Small intestine (tissue), 7 donors: ENCODE results near the gene SGSM2. TPM values are rescaled to one million over a fixed set of nuclear protein-coding genes. Genes with fewer than 3 reads are reported as not detected.

Experiments
- DNase-seq, 2 donors: peaks; one replicate each; pipeline versions ENCODE4 v3.0.0 to v3.0.0-alpha.2; 2013
- FAIRE-seq: peaks from 2 replicates; lab custom pipeline; 2012; peaks lifted over from hg19 to GRCh38; lab: Jason Lieb, UNC
- H3K27ac ChIP-seq, 3 donors: one replicate each; pipeline ENCODE4 v1.5.1; 2013; ENCODE audit warnings: low read length in 2 of 3, mild to moderate bottlenecking in 2 of 3, control low read depth in 1 of 3, inconsistent platforms in 1 of 3, low read depth in 1 of 3, moderate library complexity in 1 of 3
- H3K27me3 ChIP-seq, 3 donors: one replicate each; pipeline ENCODE4 v1.6.1; 2013; ENCODE audit warnings: low read length in 3 of 3, inconsistent platforms in 1 of 3; ENCODE audit not compliant: control insufficient read depth in 3 of 3, insufficient read depth in 3 of 3
- H3K36me3 ChIP-seq, 3 donors: one replicate each; pipeline ENCODE4 v1.6.1; 2013; ENCODE audit warnings: low read length in 3 of 3, inconsistent platforms in 1 of 3, low read depth in 1 of 3, mild to moderate bottlenecking in 1 of 3, moderate library complexity in 1 of 3; ENCODE audit not compliant: control insufficient read depth in 3 of 3, insufficient read depth in 2 of 3
- H3K4me1 ChIP-seq, 3 donors: one replicate each; pipeline ENCODE4 v1.6.1; 2013; ENCODE audit warnings: low read length in 2 of 3, inconsistent platforms in 1 of 3, low read depth in 1 of 3, mild to moderate bottlenecking in 1 of 3, moderate library complexity in 1 of 3; ENCODE audit not compliant: control insufficient read depth in 3 of 3, insufficient read depth in 2 of 3
- H3K4me3 ChIP-seq, 3 donors: one replicate each; pipeline ENCODE4 v1.5.1; 2013; ENCODE audit warnings: low read length in 3 of 3, control low read depth in 1 of 3, inconsistent platforms in 1 of 3, low read depth in 1 of 3, mild to moderate bottlenecking in 1 of 3, moderate library complexity in 1 of 3
- H3K9me3 ChIP-seq, 2 donors: one replicate each; pipeline ENCODE4 v1.6.1; 2013; ENCODE audit warnings: low read depth in 1 of 2, low read length in 1 of 2; ENCODE audit not compliant: control insufficient read depth in 2 of 2, insufficient read depth in 1 of 2
- WGBS, 3 donors: extraction: QIAGEN DNeasy Blood & Tissue Kit; methylation state at CpG; one replicate each; pipeline ENCODE4 v1.1.7; 2013; 5-methylcytosine and 5-hydroxymethylcytosine counted together
- polyA plus RNA-seq, 4 donors: library from polyadenylated mRNA; stranded (reverse) in 3 of 4; unstranded in 1 of 4; fragments of 200-250 nt in 3 of 4; fragments of 120-200 nt in 1 of 4; gene quantifications; one replicate each; pipeline versions ENCODE4 v1.2.1 to v1.2.3, GENCODE V29; 2013
- donor health status: healthy with polysubstance abuse.
- donor health status: control.
- donor health status: control.
- donor health status: Bipolar disorder and iron deficiency.
- donor health status: healthy.

Gene SGSM2
- polyA plus RNA-seq, 4 donors = 32.2 to 55.9 (median 40.3) TPM

GRCh38 chr17:2321399-2321798 lies 15.9 kb upstream of the SGSM2 start:
- 65 to 71% (median 67%) methylated on average over 1 of the region's 1 CpG for WGBS, 3 donors

GRCh38 chr17:2323629-2324314 lies 13.5 kb upstream of the SGSM2 start:
- Histone ChIP-seq H3K4me3 (no peak overlapping the region), H3K36me3 (peaks cover 13 to 51% (median 19%) of the 10 kb centered on the region in 3 donors), H3K27me3 (no peaks in the 10 kb centered on the region), H3K27ac (no peak overlapping the region), H3K4me1 (no peaks in the 10 kb centered on the region), H3K9me3 (no peaks in the 10 kb centered on the region)
- DNase-seq = no peak
- WGBS, 3 donors = 76 to 88% (median 77%) methylated on average over 2 of the region's 2 CpGs
- FAIRE-seq = no peak

More at GRCh38 chr17:2321399-2321798, 15.9 kb upstream of the SGSM2 start:
- H3K4me3 ChIP-seq = no peak overlapping the region
- no peaks in the 10 kb centered on the region for H3K9me3 ChIP-seq
- H3K36me3 ChIP-seq = peaks cover 13 to 30% (median 17%) of the 10 kb centered on the region in 3 donors
- H3K27me3 ChIP-seq = no peaks in the 10 kb centered on the region
- no peak for FAIRE-seq
- DNase-seq = no peak
- no peak overlapping the region for H3K27ac ChIP-seq
- no peaks in the 10 kb centered on the region for H3K4me1 ChIP-seq

DNA sequence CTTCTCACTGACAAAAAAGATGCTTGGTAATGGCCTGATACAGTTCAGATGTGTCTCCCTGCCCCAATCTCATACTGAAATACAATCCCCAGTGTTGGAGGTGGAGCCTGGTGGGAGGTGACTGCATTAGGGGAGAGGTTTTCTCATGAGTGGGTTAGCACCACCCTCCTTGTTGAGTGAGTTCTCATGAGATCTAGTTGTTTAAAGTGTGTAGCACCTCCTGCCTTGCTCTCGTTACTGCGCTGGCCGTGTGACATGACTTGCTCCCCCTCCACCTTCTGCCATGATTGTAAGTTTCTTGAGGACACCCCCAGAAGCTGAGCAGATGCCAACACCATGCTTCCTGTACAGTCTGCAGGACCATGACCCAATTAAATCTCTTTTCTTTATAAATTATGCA lies 6.0 kb upstream of the SGSM2 start:
- DNase-seq = no peak
- Histone ChIP-seq H3K4me1 (peaks cover 0 to 5% (median 4%) of the 10 kb centered on the region in 3 donors), H3K36me3 (peaks cover 9 to 55% (median 25%) of the 10 kb centered on the region in 3 donors), H3K27ac (no peak overlapping the region), H3K27me3 (no peaks in the 10 kb centered on the region), H3K4me3 (no peak overlapping the region), H3K9me3 (no peaks in the 10 kb centered on the region)
- FAIRE-seq = no peak
- 56 to 92% (median 69%) methylated on average over 3 of the region's 3 CpGs for WGBS, 3 donors

GRCh38 chr17:2335726-2336214 lies 1.5 kb upstream of the SGSM2 start:
- Histone ChIP-seq H3K36me3 (peaks cover 2 to 24% (median 15%) of the 10 kb centered on the region in 3 donors), H3K4me3 (peak overlapping the region; percentile 80 to 91 (median 86)), H3K27me3 (no peaks in the 10 kb centered on the region), H3K4me1 (peaks cover 0 to 12% (median 5%) of the 10 kb centered on the region in 3 donors), H3K27ac (peak overlapping the region in 2 of 3 donors; percentile 8 to 91), H3K9me3 (no peaks in the 10 kb centered on the region)
- WGBS, 3 donors = 1 to 3% (median 1%) methylated on average over 17 of the region's 17 CpGs
- DNase-seq (no peak), FAIRE-seq (no peak)

- DNase-seq = peak; percentile 91 to 96
These were observed 968 bp upstream of the SGSM2 start, which contains the start of gene TSR1 for GRCh38 chr17:2336215-2336851. TSR1 (minus strand) TSS chr17:2336457; CDS start chr17:2336427, 30 bp downstream.

DNA sequence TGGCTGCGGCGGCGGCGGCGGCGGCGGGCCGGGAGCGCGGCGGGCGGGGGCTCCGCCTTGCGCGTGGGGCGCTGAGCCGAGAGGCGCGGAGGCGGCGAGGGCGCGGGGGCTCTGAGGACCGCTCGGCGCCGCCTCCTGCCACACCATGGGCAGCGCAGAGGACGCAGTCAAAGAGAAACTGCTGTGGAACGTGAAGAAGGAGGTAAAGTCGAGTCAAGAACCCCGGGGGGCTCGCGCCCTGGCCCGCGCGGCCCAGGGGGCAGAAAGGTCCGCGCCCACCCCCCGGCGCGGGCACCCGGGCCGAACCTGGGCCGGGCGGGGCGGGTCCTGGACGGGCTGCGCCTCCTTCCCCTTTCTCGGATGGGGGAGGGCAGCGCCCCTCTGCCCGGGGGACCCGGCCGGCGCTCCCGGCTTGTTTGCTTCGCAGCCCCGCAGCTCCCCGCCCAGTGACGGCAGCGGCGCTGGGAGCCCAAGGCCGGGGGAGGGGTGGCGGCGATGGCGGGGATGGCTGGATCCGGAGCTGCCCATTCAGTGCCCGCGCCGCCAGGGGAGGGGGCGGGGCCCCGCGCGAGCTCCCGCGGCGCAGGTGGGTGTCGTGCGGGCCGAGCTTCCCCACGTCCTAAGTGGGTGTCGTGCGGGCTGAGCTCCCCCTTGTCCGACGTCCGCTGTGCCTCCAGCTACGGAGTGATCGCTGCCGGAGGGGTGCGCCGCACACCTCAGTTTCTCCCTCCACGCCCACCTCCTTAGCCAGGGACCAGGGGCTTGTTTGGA lies 428 bp downstream of the SGSM2 start:
- 1% methylated on average over 47 to 92 of the region's 92 CpGs for WGBS, 3 donors
- peaks cover 0 to 12% (median 5%) of the 10 kb centered on the region in 3 donors for H3K4me1 ChIP-seq
- no peaks in the 10 kb centered on the region for H3K27me3 ChIP-seq
- DNase-seq = peak; percentile 57 to 77
- H3K36me3 ChIP-seq = peaks cover 2 to 18% (median 7%) of the 10 kb centered on the region in 3 donors
- H3K4me3 ChIP-seq = peak overlapping the region; percentile 79 to 91 (median 86)
- no peak for FAIRE-seq
- peak overlapping the region in 2 of 3 donors; percentile 52 to 83 for H3K27ac ChIP-seq
- H3K9me3 ChIP-seq = no peaks in the 10 kb centered on the region

More at GRCh38 chr17:2336215-2336851, 968 bp upstream of the SGSM2 start, which contains the start of gene TSR1:
- 0 to 1% (median 0%) methylated on average over 41 to 48 of the region's 48 CpGs for WGBS, 3 donors
- Histone ChIP-seq H3K36me3 (peaks cover 2 to 22% (median 9%) of the 10 kb centered on the region in 3 donors), H3K4me1 (peaks cover 0 to 12% (median 5%) of the 10 kb centered on the region in 3 donors), H3K27me3 (no peaks in the 10 kb centered on the region), H3K27ac (peak within 1 kb of the TSS; percentile 82 to 91 (median 89)), H3K4me3 (peak within 1 kb of the TSS; percentile 80 to 91 (median 86)), H3K9me3 (no peaks in the 10 kb centered on the region)
- no peak for FAIRE-seq

GRCh38 chr17:2338315-2338657 lies 985 bp downstream of the SGSM2 start:
- H3K27me3 ChIP-seq = no peaks in the 10 kb centered on the region
- 15 to 23% (median 22%) methylated on average over 5 of the region's 5 CpGs for WGBS, 3 donors
- FAIRE-seq = no peak
- peaks cover 0 to 12% (median 5%) of the 10 kb centered on the region in 3 donors for H3K4me1 ChIP-seq
- H3K4me3 ChIP-seq = peak overlapping the region; percentile 79 to 91 (median 86)
- H3K36me3 ChIP-seq = peaks cover 2 to 18% (median 3%) of the 10 kb centered on the region in 3 donors
- no peak for DNase-seq
- no peaks in the 10 kb centered on the region for H3K9me3 ChIP-seq
- no peak overlapping the region for H3K27ac ChIP-seq

- FAIRE-seq (no peak), DNase-seq (peak; percentile 54 to 86)
- no peaks in the 10 kb centered on the region for H3K9me3 ChIP-seq
- H3K36me3 ChIP-seq = peaks cover 0 to 20% (median 3%) of the 10 kb centered on the region in 3 donors
- H3K27me3 ChIP-seq = no peaks in the 10 kb centered on the region
- no peak overlapping the region for H3K4me3 ChIP-seq
- H3K27ac ChIP-seq = peak overlapping the region in 1 of 3 donors; percentile 24
- H3K4me1 ChIP-seq = peaks cover 0 to 15% (median 5%) of the 10 kb centered on the region in 3 donors
- WGBS, 3 donors = 14 to 55% (median 25%) methylated on average over 5 of the region's 5 CpGs
These were observed 6.1 kb downstream of the SGSM2 start for GRCh38 chr17:2343421-2343820.
